Stimulated activated naive CD4-positive, alpha-beta T cell (primary cell): Measurements from ENCODE around the gene EML6.
A peak's percentile ranks its signal among the peaks of the same experiment; 100 is the strongest.

ENCODE experiments used
- DNase-seq, 6 experiments: peaks; one replicate each; lab custom pipeline; 2025; lab: John Stamatoyannopoulos, UW

The EML6 gene

GRCh38 chr2:54757500-54757899 lies 34.0 kb downstream of the EML6 start:
- no peak for DNase-seq

GRCh38 chr2:54758951-54759350 lies 35.5 kb downstream of the EML6 start:
- no peak for DNase-seq

- DNase-seq: no peak
Measured at GRCh38 chr2:54760310-54760709, 36.8 kb downstream of the EML6 start.

- DNase-seq: no peak
Measured at GRCh38 chr2:54763636-54764291, 40.3 kb downstream of the EML6 start.

- peak in 1 of 6 experiments; percentile 13 for DNase-seq
Measured at GRCh38 chr2:54767921-54768320, 44.5 kb downstream of the EML6 start.

DNA sequence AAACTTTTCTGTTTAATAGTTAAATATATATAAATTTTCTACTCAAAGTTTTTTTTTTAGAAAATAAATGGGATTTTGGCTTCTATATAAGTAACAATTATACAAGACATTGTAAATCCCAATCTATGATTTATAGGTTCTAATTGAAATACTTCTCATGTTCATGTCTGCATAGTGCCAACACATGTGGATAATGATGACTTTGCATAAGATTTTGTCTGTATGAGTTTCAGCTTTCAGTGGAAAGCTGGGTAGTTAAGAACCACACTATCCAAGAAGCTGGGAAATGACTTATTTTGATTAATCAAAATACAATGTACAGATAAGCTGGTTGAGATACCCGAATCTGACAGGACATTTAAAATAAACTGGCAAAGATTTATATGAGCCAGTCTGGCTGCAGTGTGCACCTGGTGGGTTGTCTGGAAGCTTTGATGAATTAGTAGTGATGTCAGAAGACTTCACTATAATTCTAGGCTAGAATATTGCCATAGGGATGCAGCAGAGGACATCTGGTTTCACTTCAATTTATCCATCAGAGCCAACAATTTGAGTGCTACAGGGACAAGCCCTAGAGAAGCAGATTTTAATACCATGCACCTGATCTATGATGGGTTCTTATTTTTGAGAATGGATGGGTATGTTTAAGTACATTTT lies 45.4 kb downstream of the EML6 start:
- no peak for DNase-seq

- no peak for DNase-seq
Measured at GRCh38 chr2:54770211-54770610, 46.7 kb downstream of the EML6 start.

GRCh38 chr2:54770676-54771075 lies 47.2 kb downstream of the EML6 start:
- DNase-seq: no peak

GRCh38 chr2:54771166-54771885 lies 47.9 kb downstream of the EML6 start:
- DNase-seq: no peak

DNA sequence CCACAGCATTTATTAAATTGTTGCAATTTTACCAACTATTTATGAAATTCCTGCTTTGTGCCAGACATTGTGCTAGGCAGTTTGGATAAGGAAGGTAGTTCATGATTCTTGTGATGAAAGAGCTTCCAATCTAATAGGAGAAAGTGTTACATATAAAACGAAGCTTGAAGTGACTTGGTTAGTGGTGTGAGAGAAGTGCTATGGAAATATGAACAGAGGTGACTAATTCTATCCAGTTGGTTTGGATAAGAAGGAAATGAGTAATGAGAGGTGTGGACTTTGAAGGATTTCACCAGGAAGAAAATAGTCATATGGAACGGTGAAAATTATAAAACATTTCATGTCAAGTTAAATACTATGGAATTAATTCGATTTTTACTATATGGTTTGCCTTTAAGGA lies 48.6 kb downstream of the EML6 start:
- no peak for DNase-seq

DNA sequence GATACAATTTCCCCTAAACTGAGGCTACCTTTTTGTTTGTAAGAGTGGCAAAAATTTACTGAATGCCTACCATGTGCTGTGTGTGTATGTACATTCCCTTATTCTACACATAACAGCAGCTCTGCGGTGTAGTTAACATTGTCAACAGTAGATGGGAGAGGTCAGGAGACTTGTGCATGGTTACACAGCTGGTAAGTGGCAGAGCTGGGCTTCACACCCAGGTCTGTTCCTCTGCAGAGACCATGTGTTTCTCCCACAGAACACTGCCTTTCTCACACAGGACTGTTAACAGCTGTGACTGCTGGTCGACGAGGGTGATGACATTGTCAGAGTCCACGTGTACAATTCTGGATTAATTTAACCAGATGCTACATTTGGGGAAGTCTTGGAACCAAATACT lies 49.1 kb downstream of the EML6 start:
- no peak for DNase-seq

GRCh38 chr2:54773233-54773632 lies 49.8 kb downstream of the EML6 start:
- no peak for DNase-seq

DNA sequence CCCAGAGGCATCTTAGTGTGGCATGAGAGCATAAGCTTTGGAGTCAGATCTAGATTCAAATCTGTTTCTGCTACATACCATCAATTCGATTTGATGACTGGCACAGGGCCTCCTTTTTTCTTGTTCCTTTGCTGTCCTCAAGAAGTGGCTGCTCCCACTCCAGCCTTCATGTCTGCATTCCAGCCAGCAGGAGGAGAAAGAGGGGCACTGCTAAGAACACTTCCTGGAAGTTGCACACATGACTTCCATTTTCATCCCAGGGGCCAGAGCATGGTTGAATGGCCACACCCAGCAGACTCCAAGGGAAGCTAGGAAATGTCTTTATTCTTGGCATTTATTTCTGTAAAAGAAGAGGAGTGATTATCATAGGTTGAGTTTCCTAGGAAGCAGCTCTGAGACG lies 50.4 kb downstream of the EML6 start:
- DNase-seq: no peak

DNA sequence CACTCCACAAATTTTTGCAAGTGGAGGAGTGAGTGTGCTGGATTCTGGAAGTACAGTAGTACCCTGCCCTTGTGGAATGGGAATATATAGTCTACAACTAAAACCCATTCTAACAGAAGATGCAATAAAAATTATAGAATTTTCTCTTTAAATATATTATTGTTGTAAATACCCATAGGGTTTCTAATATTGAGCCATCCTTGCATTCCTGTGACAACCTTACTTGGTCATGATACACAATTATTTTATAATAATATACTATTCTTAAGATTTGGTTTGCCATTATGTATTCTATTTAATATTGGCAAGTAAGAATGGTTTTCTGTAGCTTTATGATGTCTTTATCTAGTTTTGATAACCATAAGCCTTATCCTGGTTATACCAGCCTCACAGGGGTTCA lies 52.2 kb downstream of the EML6 start:
- no peak for DNase-seq

DNA sequence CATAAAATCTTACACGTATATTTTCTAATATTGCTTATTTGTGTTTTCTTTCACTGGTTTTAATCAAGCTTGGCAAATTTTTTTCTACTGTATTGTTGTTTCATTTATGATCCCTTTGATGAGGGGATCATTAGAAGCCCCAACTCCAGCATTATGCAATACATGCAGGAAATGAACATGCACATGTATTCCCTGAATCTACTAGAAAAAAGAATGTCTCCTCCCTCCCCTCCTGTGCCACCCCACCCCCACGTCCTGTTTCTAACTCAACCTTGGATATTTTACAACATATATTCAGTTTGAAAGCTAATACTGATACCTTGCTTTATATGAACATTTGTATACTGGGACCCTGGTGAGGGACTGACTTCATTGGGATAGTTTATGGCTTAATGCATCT lies 53.0 kb downstream of the EML6 start:
- no peak for DNase-seq

DNA sequence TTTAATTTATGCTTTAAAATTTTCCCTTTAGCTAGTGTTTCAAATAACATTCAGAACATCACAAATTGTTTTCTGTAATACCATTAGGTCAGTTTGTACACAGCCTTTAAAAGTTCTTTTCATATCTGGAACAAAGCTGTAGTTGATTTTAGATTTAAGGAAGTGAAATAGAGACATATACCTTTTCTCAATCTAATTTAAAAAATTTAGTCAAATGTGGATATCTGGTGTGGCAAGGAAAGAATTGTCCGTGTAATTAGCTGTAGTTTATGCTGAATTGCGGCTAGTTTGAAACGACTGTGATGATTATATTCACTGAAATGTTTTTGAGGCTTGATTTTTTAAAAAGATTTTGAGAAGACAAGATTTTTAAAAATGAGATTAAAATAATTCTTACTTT lies 59.9 kb downstream of the EML6 start:
- DNase-seq: no peak

DNA sequence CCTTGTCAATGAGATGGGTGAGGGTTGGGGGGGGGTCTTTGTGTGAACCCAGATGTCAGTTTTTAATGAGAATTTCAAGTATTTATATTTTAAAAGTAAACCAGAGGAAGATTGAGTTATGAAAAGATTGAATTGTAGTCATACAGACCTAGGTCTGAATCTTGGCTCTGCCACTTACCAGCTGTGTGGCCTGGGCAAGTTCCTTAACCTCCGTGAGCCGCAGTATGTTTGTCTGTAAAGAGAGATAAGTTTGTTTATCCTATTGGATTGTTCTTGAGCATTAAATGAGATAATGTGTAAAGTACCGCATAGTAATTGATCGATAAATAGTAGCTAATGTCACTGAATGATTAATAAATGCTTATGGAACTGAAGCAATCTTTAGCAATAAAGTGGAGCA lies 63.8 kb downstream of the EML6 start:
- DNase-seq: no peak

GRCh38 chr2:54787755-54788366 lies 64.4 kb downstream of the EML6 start:
- no peak for DNase-seq

DNA sequence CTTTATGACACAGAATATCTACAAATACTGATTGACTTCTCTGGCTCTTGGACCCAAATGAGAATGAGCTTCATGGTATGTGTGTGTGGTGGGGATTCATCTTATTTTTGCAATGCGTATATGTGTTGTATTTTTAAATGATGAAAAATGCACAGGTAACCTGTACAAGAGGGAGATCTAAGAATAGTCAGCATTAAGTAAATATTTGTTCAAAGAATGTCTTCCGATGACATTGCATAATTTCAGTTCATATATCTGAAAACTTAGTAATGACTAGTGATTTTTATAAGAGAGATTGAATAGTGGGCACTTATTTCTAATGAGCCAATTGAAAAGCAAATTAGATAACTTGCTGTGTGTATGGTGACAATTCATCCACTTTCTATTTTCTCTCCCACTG lies 66.4 kb downstream of the EML6 start:
- DNase-seq: no peak

- no peak for DNase-seq
Measured at GRCh38 chr2:54791831-54792230, 68.4 kb downstream of the EML6 start.

DNA sequence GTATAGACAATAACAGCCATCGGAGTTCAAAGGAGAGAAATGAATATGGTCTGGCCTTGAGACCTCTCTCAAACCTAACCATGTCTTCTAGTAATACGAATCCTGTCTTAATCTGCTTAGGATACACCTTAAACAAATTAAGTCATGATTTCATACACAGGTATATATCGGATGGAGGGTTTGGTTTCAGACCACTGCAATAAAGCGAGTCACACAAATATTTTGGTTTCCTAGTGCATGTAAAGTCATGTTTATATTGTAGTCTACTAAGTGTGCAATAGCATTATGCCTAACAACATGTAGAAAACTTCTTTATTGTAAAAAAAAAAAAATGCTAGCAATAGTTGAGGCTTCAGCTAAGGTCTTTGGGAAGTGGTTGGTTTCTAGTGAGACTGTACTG lies 73.8 kb downstream of the EML6 start:
- no peak for DNase-seq

GRCh38 chr2:54801352-54801751 lies 77.9 kb downstream of the EML6 start:
- no peak for DNase-seq
